SH-SY5Y (cell line): ENCODE results near the gene PMVK.

Experiments used
- GATA2 ChIP-seq: IDR thresholded peaks from 2 replicates; pipeline ENCODE4 v1.6.1; 2011; ENCODE audit warnings: mild to moderate bottlenecking, low read depth, low read length
- GATA3 ChIP-seq: IDR thresholded peaks from 2 replicates; pipeline ENCODE4 v1.6.1; 2011; ENCODE audit warnings: low read depth, mild to moderate bottlenecking, low read length, moderate library complexity

DNA sequence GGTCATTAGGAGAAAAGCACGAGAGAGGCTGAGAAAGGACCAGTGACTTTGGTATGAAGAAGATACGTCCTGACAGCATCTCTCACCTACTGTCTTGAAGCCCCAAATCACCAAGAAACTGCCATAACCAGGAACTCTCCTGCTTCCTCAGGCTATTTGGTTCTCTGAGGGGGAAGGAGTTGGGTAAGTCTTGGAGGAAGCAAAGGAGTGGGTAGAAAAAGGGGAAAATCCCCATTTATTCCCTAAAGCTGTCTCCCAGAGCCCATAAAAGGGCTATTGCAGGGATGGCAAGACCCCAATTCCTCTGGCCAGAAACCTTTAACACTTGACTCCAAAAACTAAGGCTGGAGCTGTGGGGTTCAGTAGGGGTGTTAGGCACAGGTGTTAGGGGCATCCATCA lies 21.5 kb upstream of the PMVK start:
- no peak for TF ChIP-seq GATA3
- no peak for TF ChIP-seq GATA2
